HEK293T (cell line): ENCODE measurements around the gene TUBB3.

Experiments used
- CTCF ChIA-PET: fragments of 350-600 bp; formaldehyde crosslinking; extraction: SDS; loops from one replicate; lab custom pipeline; 2021; ENCODE audit warnings: antibody characterized with exemption, inconsistent platforms; lab: Yijun Ruan, JAX
- POLR2A ChIA-PET: fragments of 350-600 bp; formaldehyde crosslinking; extraction: SDS; loops from one replicate; lab custom pipeline; 2020; ENCODE audit warnings: antibody characterized with exemption, inconsistent platforms; lab: Yijun Ruan, JAX
- DNase-seq: peaks from one replicate; pipeline ENCODE4 v3.0.0; 2012; ENCODE audit warnings: mixed read lengths; ENCODE audit errors: extremely low spot score
- ARNT ChIP-seq: fragments of 450-650 bp; IDR thresholded peaks from 2 replicates; pipeline ENCODE4 v1.6.1; 2017; ENCODE audit warnings: mild to moderate bottlenecking
- BHLHE40 ChIP-seq: fragments of 450-650 bp; IDR thresholded peaks from 2 replicates; pipeline ENCODE4 v1.6.1; 2016; ENCODE audit warnings: mild to moderate bottlenecking, moderate library complexity, borderline replicate concordance
- CTBP1 ChIP-seq: fragments of 450-650 bp; IDR thresholded peaks from 2 replicates; pipeline ENCODE4 v1.6.1; 2016; ENCODE audit warnings: borderline replicate concordance
- ELF4 ChIP-seq: fragments of 450-650 bp; IDR thresholded peaks from 2 replicates; pipeline ENCODE4 v1.6.1; 2017; ENCODE audit warnings: antibody characterized with exemption
- FOXA1 ChIP-seq: fragments of 450-650 bp; IDR thresholded peaks from 2 replicates; pipeline ENCODE4 v1.6.1; 2016; ENCODE audit warnings: mild to moderate bottlenecking
- FOXK2 ChIP-seq: fragments of 450-650 bp; IDR thresholded peaks from 2 replicates; pipeline ENCODE4 v1.6.1; 2016; ENCODE audit warnings: mild to moderate bottlenecking
- FOXM1 ChIP-seq: fragments of 450-650 bp; IDR thresholded peaks from 2 replicates; pipeline ENCODE4 v1.6.1; 2017; ENCODE audit warnings: mild to moderate bottlenecking, borderline replicate concordance
- HDGF ChIP-seq: fragments of 450-650 bp; IDR thresholded peaks from 2 replicates; pipeline ENCODE4 v1.6.1; 2017; ENCODE audit warnings: antibody characterized with exemption, borderline replicate concordance
- L3MBTL2 ChIP-seq: fragments of 450-650 bp; conservative IDR thresholded peaks from 2 replicates; pipeline ENCODE4 v1.6.1; 2016; ENCODE audit warnings: mild to moderate bottlenecking
- LEF1 ChIP-seq: fragments of 450-650 bp; IDR thresholded peaks from 2 replicates; pipeline ENCODE4 v1.6.1; 2017; ENCODE audit warnings: mild to moderate bottlenecking, borderline replicate concordance
- NFRKB ChIP-seq: fragments of 450-650 bp; IDR thresholded peaks from 2 replicates; pipeline ENCODE4 v1.6.1; 2016; ENCODE audit warnings: mild to moderate bottlenecking, moderate library complexity
- PKNOX1 ChIP-seq: fragments of 450-650 bp; IDR thresholded peaks from 2 replicates; pipeline ENCODE4 v1.6.1; 2016
- SP1 ChIP-seq: fragments of 450-650 bp; IDR thresholded peaks from 2 replicates; pipeline ENCODE4 v1.6.1; 2017
- SUZ12 ChIP-seq: fragments of 450-650 bp; IDR thresholded peaks from 2 replicates; pipeline ENCODE4 v1.6.1; 2016; ENCODE audit warnings: mild to moderate bottlenecking
- TARDBP ChIP-seq: fragments of 450-650 bp; IDR thresholded peaks from 2 replicates; pipeline ENCODE4 v1.6.1; 2016
- ZNF384 ChIP-seq: fragments of 450-650 bp; IDR thresholded peaks from 2 replicates; pipeline ENCODE4 v1.6.1; 2016

TUBB3 gene

GRCh38 chr16:89904606-89905510 lies 18.3 kb upstream of the TUBB3 start:
- CTCF ChIA-PET = no interaction called here
- no peak for DNase-seq
- POLR2A ChIA-PET = interaction anchor here (1.1 kb wide), 1 partner anchor 32 kb away, joined by 4 read pairs; the partner anchor contains the start of gene TCF25
- no peak for TF ChIP-seq FOXM1
- no peak for TF ChIP-seq L3MBTL2
- no peak for TF ChIP-seq SUZ12
- no peak for TF ChIP-seq FOXK2
- no peak for TF ChIP-seq ARNT
- no peak for TF ChIP-seq NFRKB
- no peak for TF ChIP-seq HDGF
- no peak for TF ChIP-seq PKNOX1
- TF ChIP-seq CTBP1 = no peak
- TF ChIP-seq TARDBP = no peak
- no peak for TF ChIP-seq ELF4
- no peak for TF ChIP-seq ZNF384
- TF ChIP-seq LEF1 = no peak
- no peak for TF ChIP-seq BHLHE40

GRCh38 chr16:89905511-89906139 lies 17.5 kb upstream of the TUBB3 start:
- ChIA-PET CTCF (no interaction called here), POLR2A (no interaction called here)
- DNase-seq = no peak
- TF ChIP-seq FOXM1 = no peak
- no peak for TF ChIP-seq L3MBTL2
- no peak for TF ChIP-seq FOXK2
- TF ChIP-seq ZNF384 = no peak
- TF ChIP-seq CTBP1 = no peak
- TF ChIP-seq SUZ12 = no peak
- no peak for TF ChIP-seq NFRKB
- no peak for TF ChIP-seq TARDBP
- no peak for TF ChIP-seq HDGF
- no peak for TF ChIP-seq FOXA1
- no peak for TF ChIP-seq ELF4
- TF ChIP-seq SP1 = no peak
- no peak for TF ChIP-seq LEF1
- TF ChIP-seq ARNT = no peak
- no peak for TF ChIP-seq BHLHE40
- TF ChIP-seq PKNOX1 = no peak

- ChIA-PET POLR2A (interaction anchor here (2.3 to 3.3 kb wide), 2 partner anchors 12 to 33 kb away, joined by 6 to 14 read pairs; partner anchors contain the start of genes MC1R and TCF25), CTCF (interaction anchor here (0.9 kb wide), 1 partner anchor 18 kb away, joined by 5 read pairs; no protein-coding TSS in a partner anchor)
- no peak for TF ChIP-seq LEF1
- no peak for TF ChIP-seq PKNOX1
- no peak for TF ChIP-seq ARNT
- no peak for TF ChIP-seq CTBP1
- TF ChIP-seq FOXM1 = no peak
- no peak for TF ChIP-seq FOXK2
- no peak for TF ChIP-seq FOXA1
- no peak for TF ChIP-seq ZNF384
- no peak for TF ChIP-seq SUZ12
- no peak for TF ChIP-seq HDGF
- TF ChIP-seq ELF4 = no peak
- no peak for TF ChIP-seq TARDBP
- DNase-seq = no peak
Observed at GRCh38 chr16:89906140-89907025, 16.8 kb upstream of the TUBB3 start.

GRCh38 chr16:89907055-89907814 lies 15.9 kb upstream of the TUBB3 start:
- no peak for DNase-seq
- CTCF ChIA-PET = interaction anchor here (0.9 to 1.8 kb wide), 2 partner anchors 15 to 19 kb away, joined by 5 to 8 read pairs; partner anchors contain the start of gene TUBB3
- TF ChIP-seq SUZ12 (no peak), SP1 (no peak), FOXM1 (no peak), FOXK2 (no peak)
- POLR2A ChIA-PET = interaction anchor here (2.3 to 3.3 kb wide), 2 partner anchors 11 to 34 kb away, joined by 6 to 14 read pairs; partner anchors contain the start of genes MC1R and TCF25
